Measurements from ENCODE around the gene TSSK6.
A peak's percentile ranks its signal among the peaks of the same experiment; 100 is the strongest.
"Not testable (repeated sequence)": the region's sequence is repeated elsewhere in the genome, so short reads cannot be mapped to it uniquely, and the experiment has no call there.

TSSK6 gene

DNA sequence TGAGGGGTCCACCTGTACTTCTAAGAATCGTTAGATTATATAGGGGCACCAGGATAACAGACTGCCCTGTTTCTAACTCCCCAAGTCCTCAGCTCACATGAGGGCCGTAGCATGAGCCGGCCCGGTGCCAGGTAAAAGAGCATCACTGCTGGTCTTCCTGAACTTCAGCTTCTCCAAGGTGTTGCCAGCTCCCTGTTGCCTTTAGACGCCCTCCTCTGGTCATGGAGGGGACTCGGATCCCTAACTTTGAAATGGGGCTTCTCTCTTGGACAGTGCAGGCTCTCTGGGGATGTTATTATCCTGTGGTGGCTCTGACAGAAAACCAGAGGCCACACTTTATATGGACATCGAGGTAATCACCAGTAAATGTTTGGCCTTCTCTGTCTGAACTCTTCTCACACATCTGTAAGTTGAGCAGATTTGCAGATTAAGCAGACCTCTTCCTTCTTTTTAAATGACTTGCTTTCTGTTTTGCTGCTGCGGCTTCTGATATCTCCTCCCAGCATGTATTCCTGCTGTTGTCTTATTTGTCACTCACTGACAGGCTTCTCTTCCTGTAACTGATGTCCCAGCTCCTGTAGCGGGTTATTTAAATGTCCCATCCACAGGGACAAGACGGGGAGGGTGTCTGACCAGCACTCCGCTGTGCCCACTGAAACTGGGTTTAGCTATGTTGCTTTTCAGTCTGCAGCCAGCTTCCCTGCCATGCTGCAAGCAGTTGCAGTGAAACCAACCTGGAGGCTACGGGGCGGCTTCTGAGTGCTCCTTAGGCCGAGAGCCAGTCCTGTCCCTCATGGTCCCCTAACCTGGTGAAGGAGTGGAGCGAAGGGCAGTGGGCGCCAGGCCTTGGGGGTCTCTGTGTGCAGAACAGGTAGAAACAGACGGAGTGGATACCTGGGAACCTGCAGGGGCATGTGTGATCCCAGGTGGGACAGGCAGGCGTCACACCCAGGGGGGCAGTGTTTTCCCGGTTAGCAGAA, 39.2 kb downstream of the TSSK6 start:
- H3K4me3 ChIP-seq (ENCODE audit: low read depth, low read length) = no peak overlapping the region
- peak; percentile 61 for DNase-seq (ENCODE audit: low read depth)
- TF ChIP-seq, protein P1, sequence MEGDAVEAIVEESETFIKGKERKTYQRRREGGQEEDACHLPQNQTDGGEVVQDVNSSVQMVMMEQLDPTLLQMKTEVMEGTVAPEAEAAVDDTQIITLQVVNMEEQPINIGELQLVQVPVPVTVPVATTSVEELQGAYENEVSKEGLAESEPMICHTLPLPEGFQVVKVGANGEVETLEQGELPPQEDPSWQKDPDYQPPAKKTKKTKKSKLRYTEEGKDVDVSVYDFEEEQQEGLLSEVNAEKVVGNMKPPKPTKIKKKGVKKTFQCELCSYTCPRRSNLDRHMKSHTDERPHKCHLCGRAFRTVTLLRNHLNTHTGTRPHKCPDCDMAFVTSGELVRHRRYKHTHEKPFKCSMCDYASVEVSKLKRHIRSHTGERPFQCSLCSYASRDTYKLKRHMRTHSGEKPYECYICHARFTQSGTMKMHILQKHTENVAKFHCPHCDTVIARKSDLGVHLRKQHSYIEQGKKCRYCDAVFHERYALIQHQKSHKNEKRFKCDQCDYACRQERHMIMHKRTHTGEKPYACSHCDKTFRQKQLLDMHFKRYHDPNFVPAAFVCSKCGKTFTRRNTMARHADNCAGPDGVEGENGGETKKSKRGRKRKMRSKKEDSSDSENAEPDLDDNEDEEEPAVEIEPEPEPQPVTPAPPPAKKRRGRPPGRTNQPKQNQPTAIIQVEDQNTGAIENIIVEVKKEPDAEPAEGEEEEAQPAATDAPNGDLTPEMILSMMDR (conservative IDR thresholded peaks at IDR 0.05; ENCODE audit: low read depth, low read length) = peak; percentile 75

DNA sequence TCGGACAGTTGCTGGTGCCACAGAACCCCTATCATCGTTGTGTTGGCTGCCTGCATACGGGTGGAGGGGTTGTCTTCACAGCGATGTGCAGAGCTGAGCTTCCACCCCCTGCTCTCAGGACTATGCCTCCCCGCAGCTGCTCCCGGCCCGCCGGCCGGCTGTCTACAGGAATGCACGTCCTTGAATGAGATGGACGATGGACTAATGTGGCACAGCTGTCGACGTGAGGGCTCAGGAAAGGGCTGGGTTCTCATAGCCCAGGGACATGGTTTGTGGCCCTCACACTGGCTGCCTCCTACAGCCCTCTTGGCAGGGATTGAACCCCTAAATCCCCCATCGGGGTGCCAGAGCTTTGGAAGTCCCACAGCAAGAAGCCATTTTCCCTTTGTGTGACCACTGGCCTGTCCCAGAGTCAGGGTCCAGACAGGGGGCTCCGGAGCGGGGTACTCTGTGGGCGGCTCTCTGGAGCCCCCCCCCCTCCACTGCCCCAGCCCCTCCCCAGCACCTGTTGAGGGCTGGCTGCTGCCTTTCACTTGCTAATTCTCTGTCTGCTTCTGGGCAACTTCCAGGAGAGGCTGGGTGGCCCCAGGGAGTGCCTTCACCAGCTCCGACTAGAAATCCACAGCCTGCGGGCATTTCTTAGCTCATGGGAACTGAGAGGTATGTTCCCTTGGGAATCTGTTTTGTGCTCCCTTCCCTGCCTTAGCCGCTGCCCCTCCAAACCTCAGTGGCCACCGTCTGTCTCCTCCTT, 40.2 kb downstream of the TSSK6 start:
- no peak overlapping the region for H3K4me3 ChIP-seq (ENCODE audit: low read depth, low read length)
- TF ChIP-seq, protein P1 (conservative IDR thresholded peaks at IDR 0.05; ENCODE audit: low read depth, low read length) = no peak
- no peak for DNase-seq (ENCODE audit: low read depth)

DNA sequence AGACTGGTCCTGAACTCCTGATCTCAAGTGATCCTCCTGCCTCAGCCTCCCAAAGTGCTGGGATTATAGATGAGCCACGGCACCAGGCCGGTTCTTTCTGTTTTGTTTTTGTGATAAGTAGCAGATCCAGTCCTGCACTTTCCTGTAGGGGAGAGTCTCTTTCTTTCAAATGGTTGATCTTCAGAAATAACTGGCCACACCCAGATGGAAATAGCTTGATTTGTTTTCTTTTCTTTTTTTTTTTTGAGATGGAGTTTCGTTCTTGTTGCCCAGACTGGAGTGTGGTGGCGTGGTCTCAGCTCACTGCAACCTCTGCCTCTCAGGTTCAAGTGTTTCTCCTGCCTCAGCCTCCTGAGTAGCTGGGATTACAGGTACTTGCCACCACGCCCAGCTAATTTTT, 43.2 kb downstream of the TSSK6 start:
- not testable (repeated sequence) for H3K4me3 ChIP-seq (ENCODE audit: low read depth, low read length); DNase-seq (ENCODE audit: low read depth)

DNA sequence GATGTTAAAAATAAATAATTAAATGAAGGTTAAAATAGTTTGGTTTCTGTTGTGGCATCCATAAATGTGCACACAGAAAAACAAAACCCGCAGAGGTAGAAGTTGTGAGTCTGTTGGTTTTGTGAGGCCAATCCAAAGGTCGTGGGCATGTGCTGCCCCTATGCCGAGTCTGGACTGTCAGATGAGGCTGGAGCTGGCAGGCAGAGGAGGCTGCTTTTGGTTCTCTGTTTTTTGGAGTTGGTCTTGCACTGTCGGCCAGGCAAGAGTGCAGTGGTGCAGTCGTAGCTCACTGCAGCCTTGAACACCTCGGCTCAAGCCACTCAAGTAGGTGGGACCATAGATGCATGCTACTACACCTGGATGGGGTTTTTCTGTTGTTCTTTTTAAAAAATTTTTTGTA, 43.7 kb downstream of the TSSK6 start:
- TF ChIP-seq, protein P1 (conservative IDR thresholded peaks at IDR 0.05; ENCODE audit: low read depth, low read length) = no peak
- H3K4me3 ChIP-seq (ENCODE audit: low read depth, low read length) = no peak overlapping the region
- no peak for DNase-seq (ENCODE audit: low read depth)

DNA sequence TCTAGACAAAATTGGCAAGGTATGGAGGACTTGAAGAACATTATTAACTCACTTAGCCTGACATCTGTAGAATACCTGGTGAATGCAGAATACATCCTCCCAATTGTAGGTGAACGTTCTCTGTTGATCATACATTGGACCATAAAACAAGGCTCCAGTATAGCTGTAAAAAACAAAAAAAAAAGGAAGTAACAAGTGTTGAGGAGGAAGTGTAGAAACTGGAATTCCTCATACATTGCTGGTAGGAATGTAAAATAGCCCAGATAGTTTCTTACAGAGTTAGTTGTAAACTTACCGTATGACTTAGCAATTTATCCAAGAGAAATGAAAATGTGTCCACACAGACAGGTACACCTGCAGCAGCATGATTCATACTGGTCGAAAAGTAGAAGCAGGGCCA, 44.8 kb downstream of the TSSK6 start:
- no peak for DNase-seq (ENCODE audit: low read depth)
- TF ChIP-seq, protein P1 (conservative IDR thresholded peaks at IDR 0.05; ENCODE audit: low read depth, low read length) = no peak
- no peak overlapping the region for H3K4me3 ChIP-seq (ENCODE audit: low read depth, low read length)

DNA sequence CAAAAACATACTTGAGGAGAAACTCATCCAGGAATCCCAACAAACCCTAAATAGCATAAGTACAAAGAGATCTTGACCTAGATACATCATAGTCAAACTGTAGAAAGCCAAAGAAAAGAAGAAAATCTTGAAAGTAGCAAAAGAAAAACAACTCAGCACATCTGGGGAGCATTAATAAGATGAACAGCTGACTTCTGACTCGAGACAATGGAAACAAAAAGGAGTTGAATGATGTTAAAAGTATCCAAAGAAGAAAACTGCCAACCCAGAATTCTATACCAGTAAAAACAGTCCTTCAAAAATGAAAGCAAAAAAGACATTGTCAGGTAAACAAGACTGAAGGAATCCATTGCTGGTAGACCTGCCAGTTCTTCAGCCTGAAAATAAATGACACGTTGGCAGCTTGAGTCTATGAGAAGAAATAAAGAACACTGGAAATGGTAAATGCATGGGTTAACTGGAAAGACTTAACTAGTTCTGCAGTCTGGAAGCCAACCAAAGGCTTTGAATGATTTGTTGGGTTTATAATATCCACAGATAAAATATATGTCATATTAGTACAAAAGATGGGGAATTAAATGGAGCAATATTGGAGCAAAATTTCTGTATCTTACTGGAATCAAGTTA, 46.8 kb downstream of the TSSK6 start:
- DNase-seq (ENCODE audit: low read depth) = no peak
- no peak overlapping the region for H3K4me3 ChIP-seq (ENCODE audit: low read depth, low read length)
- TF ChIP-seq, protein P1 (conservative IDR thresholded peaks at IDR 0.05; ENCODE audit: low read depth, low read length) = no peak

DNA sequence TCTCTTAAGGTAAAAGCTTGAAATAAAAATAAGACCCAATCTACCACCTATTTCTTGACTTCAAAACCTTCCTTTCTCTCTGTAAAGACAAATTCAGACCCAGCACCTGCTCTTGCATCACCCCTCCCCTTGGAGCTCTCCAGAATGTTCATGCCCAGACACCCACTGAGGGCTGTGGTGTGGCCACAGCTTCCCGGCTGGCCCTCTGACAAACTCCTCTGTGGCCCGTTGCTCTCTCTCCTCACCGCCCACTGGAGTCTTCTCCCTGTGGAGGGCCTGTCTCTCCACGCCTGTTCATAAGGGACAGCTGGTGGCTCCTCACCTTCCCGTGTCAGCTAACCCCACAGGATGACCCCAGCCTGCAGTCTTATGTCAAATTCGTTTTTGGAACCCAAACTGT, 49.1 kb downstream of the TSSK6 start:
- TF ChIP-seq, protein P1 (conservative IDR thresholded peaks at IDR 0.05; ENCODE audit: low read depth, low read length) = no peak
- H3K4me3 ChIP-seq (ENCODE audit: low read depth, low read length) = no peak overlapping the region
- no peak for DNase-seq (ENCODE audit: low read depth)

Measured in choroid plexus epithelial cell (primary cell).